Measurements from ENCODE around the gene DNASE1L3. TPM values are rescaled to one million over a fixed set of nuclear protein-coding genes. Genes with fewer than 3 reads are reported as not detected.

The DNASE1L3 gene
- total and polyA plus RNA-seq, 2 experiments from 2014 or later = 0.39 to 0.94 TPM

- Histone ChIP-seq H3K4me3 (no peak overlapping the region), H3K4me1 (ENCODE audit: low read depth) (no peaks in the 10 kb centered on the region), H3K27me3 (no peaks in the 10 kb centered on the region), H3K36me3 (no peaks in the 10 kb centered on the region), H3K27ac (peak overlapping the region; percentile 78), H3K9me3 (ENCODE audit: low read depth) (no peaks in the 10 kb centered on the region)
- TF ChIP-seq CTCF (IDR thresholded peaks at IDR 0.05; ENCODE audit: low read depth, low read length) = no peak
- DNase-seq (ENCODE audit: low read depth in 1 of 2, low spot score in 1 of 2) = peak in 1 of 2 donors; percentile 29
Measured at GRCh38 chr3:58200846-58201355, 9.9 kb downstream of the DNASE1L3 start.

DNA sequence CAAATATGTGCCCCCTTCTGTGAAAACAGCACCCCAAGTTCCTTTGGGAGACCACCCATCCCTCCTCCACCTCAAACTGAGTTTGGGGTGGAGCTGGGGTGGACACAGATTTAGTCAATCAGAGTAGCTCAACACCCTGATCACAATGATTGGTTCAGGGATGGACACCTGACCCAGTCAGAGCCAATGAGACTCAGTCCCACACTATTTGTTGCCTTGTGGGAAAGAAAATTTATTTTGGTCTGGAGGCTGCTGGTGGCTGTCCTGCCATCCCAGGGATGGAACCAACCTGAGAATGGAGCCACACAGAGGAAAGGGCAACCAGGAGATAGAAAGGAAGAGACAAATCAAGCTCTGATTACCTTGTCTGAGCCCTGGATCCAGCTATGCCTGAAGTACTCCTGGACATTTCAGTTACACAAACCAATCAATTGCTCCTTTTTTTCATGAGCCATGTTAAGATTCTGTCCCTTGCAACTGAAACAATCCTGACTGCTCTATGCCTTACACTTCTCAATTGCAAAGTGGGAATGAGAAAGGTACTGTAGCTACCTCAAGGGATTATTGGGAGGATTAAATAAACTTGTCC is 10.6 kb downstream of the DNASE1L3 start:
- no peak for TF ChIP-seq CTCF (IDR thresholded peaks at IDR 0.05; ENCODE audit: low read depth, low read length)
- H3K4me1 ChIP-seq (ENCODE audit: low read depth) = no peaks in the 10 kb centered on the region
- no peaks in the 10 kb centered on the region for H3K27me3 ChIP-seq
- DNase-seq (ENCODE audit: low read depth in 1 of 2, low spot score in 1 of 2) = no peak
- H3K9me3 ChIP-seq (ENCODE audit: low read depth) = no peaks in the 10 kb centered on the region
- no peak overlapping the region for H3K4me3 ChIP-seq
- H3K36me3 ChIP-seq = no peaks in the 10 kb centered on the region
- peak overlapping the region; percentile 78 for H3K27ac ChIP-seq

- no peak overlapping the region for H3K4me3 ChIP-seq
- TF ChIP-seq CTCF (IDR thresholded peaks at IDR 0.05; ENCODE audit: low read depth, low read length) = no peak
- H3K4me1 ChIP-seq (ENCODE audit: low read depth) = no peaks in the 10 kb centered on the region
- no peak overlapping the region for H3K27ac ChIP-seq
- DNase-seq (ENCODE audit: low read depth in 1 of 2, low spot score in 1 of 2) = peak in 1 of 2 donors; percentile 34
- no peaks in the 10 kb centered on the region for H3K36me3 ChIP-seq
- no peaks in the 10 kb centered on the region for H3K27me3 ChIP-seq
- no peaks in the 10 kb centered on the region for H3K9me3 ChIP-seq (ENCODE audit: low read depth)
Measured at GRCh38 chr3:58198804-58199203, 12.0 kb downstream of the DNASE1L3 start.

DNA sequence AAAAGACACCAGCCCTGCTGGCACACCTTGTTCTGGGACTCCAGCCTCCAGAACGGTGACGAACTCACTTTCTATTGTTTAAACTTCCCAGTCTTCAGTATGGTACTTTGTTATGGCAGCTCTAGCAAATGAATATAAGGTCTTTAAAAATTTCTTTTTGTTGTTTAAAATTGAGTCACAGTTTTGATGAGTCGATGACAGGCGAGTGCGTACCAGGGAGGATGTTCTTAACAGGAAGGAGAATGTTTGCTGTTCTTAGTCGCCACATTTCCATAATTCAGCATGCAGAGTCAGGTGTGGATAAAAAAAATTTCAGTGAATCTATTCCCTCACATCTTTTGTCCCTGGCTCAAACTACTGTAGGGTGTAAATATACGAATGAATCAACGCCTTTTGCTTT is 12.4 kb downstream of the DNASE1L3 start:
- Histone ChIP-seq H3K4me1 (ENCODE audit: low read depth) (no peaks in the 10 kb centered on the region), H3K9me3 (ENCODE audit: low read depth) (no peaks in the 10 kb centered on the region), H3K27me3 (no peaks in the 10 kb centered on the region), H3K36me3 (no peaks in the 10 kb centered on the region), H3K4me3 (no peak overlapping the region), H3K27ac (no peak overlapping the region)
- peak in 1 of 2 donors; percentile 32 for DNase-seq (ENCODE audit: low read depth in 1 of 2, low spot score in 1 of 2)
- TF ChIP-seq CTCF (IDR thresholded peaks at IDR 0.05; ENCODE audit: low read depth, low read length) = no peak

- Histone ChIP-seq H3K27ac (no peak overlapping the region), H3K27me3 (no peaks in the 10 kb centered on the region), H3K9me3 (ENCODE audit: low read depth) (no peaks in the 10 kb centered on the region), H3K4me3 (no peak overlapping the region), H3K4me1 (ENCODE audit: low read depth) (no peaks in the 10 kb centered on the region), H3K36me3 (no peaks in the 10 kb centered on the region)
- no peak for TF ChIP-seq CTCF (IDR thresholded peaks at IDR 0.05; ENCODE audit: low read depth, low read length)
- DNase-seq (ENCODE audit: low read depth in 1 of 2, low spot score in 1 of 2) = no peak
Measured at GRCh38 chr3:58197588-58197987, 13.2 kb downstream of the DNASE1L3 start.
